Cardiac atrium fibroblast (primary cell): Measurements from ENCODE around the gene RPN1. TPM values are rescaled to one million over a fixed set of nuclear protein-coding genes. Genes with fewer than 3 reads are reported as not detected.

Source experiments
- total RNA-seq: library from RNA; depleted of rRNA; stranded (reverse); fragments of >200 nt; gene quantifications from 2 replicates; pipeline ENCODE4 v1.2.3, GENCODE V29; 2015

The RPN1 gene
- total RNA-seq = 409 and 470 TPM in 2 replicates

GRCh38 chr3:128650096-128651050 is at the start of gene RPN1:
TSS of gene RPN1 (minus strand) at chr3:128650818. CDS start at chr3:128650800, 18 bp downstream.

Other genes with a start within 250 kb of the RPN1 start
- gene DNAJB8, start 183.9 kb downstream of the RPN1 start, total RNA-seq = not detected in 2 replicates
- gene GATA2, start 157.6 kb downstream of the RPN1 start, total RNA-seq = 7.3 and 8.1 TPM in 2 replicates
- gene RAB7A, start 75.4 kb upstream of the RPN1 start, total RNA-seq = 57.8 and 74.0 TPM in 2 replicates
- gene ACAD9, start 228.8 kb upstream of the RPN1 start, total RNA-seq = 30.5 and 42.1 TPM in 2 replicates